Tibial artery (tissue), 4 donors: Measurements from ENCODE around the gene CAPN15.

Experiments used
- DNase-seq, 2 donors: peaks; one replicate each; pipeline ENCODE4 v3.0.0-alpha.2; 2019
- H3K27ac ChIP-seq, 2 donors: fragments of 200-600 bp; sonication (generic) in 1 of 2; 1 replicate in 1 of 2; 2 replicates in 1 of 2; pipeline ENCODE4 v1.5.1; 2018 to 2019; ENCODE audit warnings: mild to moderate bottlenecking in 1 of 2
- H3K27me3 ChIP-seq, 2 donors: fragments of 200-600 bp; sonication (generic) in 1 of 2; one replicate each; pipeline versions ENCODE4 v1.5.1 to v1.6.0; 2016 to 2019
- H3K36me3 ChIP-seq, 3 donors: fragments of 200-600 bp; sonication (generic) in 2 of 3; one replicate each; pipeline ENCODE4 v1.5.1; 2016 to 2019; ENCODE audit warnings: mild to moderate bottlenecking in 2 of 3
- H3K4me1 ChIP-seq, 4 donors: fragments of 200-600 bp; sonication (generic) in 2 of 4; 1 replicate in 3 of 4; 2 replicates in 1 of 4; pipeline ENCODE4 v1.5.1; 2016 to 2019
- H3K4me3 ChIP-seq, 2 donors: fragments of 200-600 bp; sonication (generic) in 1 of 2; 1 replicate in 1 of 2; 2 replicates in 1 of 2; pipeline ENCODE4 v1.5.1; 2018 to 2019; ENCODE audit warnings: mild to moderate bottlenecking in 2 of 2
- H3K9me3 ChIP-seq, 3 donors: fragments of 200-600 bp; sonication (generic) in 1 of 3; one replicate each; pipeline ENCODE4 v1.5.1; 2016 to 2019
- intact Hi-C: fragments of 100-400 bp; cut with DNase I; formaldehyde crosslinking; loops from one replicate; pipeline ENCODE4 v1.15.0; 2023; ENCODE audit warnings: low total_unique reads
- TF ChIP-seq, protein P1 (sequence below), 2 experiments: fragments of 200-600 bp in 1 of 2; fragments of 450-650 bp in 1 of 2; IDR thresholded peaks; one replicate each; pipeline ENCODE4 v1.5.1; 2017 to 2019; ENCODE audit warnings: antibody characterized with exemption in 2 of 2, mild to moderate bottlenecking in 1 of 2, moderate library complexity in 1 of 2

Gene CAPN15

GRCh38 chr16:508884-509736 lies 18.4 kb upstream of the CAPN15 start:
- intact Hi-C loops = no loop called here
- H3K36me3 ChIP-seq = peaks cover 10 to 64% (median 36%) of the 10 kb centered on the region in 3 donors
- TF ChIP-seq, protein P1, sequence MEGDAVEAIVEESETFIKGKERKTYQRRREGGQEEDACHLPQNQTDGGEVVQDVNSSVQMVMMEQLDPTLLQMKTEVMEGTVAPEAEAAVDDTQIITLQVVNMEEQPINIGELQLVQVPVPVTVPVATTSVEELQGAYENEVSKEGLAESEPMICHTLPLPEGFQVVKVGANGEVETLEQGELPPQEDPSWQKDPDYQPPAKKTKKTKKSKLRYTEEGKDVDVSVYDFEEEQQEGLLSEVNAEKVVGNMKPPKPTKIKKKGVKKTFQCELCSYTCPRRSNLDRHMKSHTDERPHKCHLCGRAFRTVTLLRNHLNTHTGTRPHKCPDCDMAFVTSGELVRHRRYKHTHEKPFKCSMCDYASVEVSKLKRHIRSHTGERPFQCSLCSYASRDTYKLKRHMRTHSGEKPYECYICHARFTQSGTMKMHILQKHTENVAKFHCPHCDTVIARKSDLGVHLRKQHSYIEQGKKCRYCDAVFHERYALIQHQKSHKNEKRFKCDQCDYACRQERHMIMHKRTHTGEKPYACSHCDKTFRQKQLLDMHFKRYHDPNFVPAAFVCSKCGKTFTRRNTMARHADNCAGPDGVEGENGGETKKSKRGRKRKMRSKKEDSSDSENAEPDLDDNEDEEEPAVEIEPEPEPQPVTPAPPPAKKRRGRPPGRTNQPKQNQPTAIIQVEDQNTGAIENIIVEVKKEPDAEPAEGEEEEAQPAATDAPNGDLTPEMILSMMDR (IDR thresholded peaks at IDR 0.05) = no peak
- no peaks in the 10 kb centered on the region for H3K27me3 ChIP-seq
- H3K4me1 ChIP-seq = no peaks in the 10 kb centered on the region
- no peak overlapping the region for H3K4me3 ChIP-seq
- no peaks in the 10 kb centered on the region for H3K9me3 ChIP-seq
- H3K27ac ChIP-seq = peak overlapping the region in 1 of 2 donors; percentile 41
- peak in 1 of 2 donors; percentile 89 for DNase-seq

- Histone ChIP-seq H3K36me3 (peaks cover 10 to 70% (median 34%) of the 10 kb centered on the region in 3 donors), H3K4me1 (no peaks in the 10 kb centered on the region), H3K27me3 (no peaks in the 10 kb centered on the region), H3K9me3 (no peaks in the 10 kb centered on the region), H3K27ac (no peak overlapping the region), H3K4me3 (no peak overlapping the region)
- no peak for DNase-seq
- TF ChIP-seq, protein P1 (IDR thresholded peaks at IDR 0.05) = no peak
- intact Hi-C loops = no loop called here
Observed at GRCh38 chr16:510066-510825, 17.3 kb upstream of the CAPN15 start.

- TF ChIP-seq, protein P1 (IDR thresholded peaks at IDR 0.05) = no peak
- DNase-seq = no peak
- Histone ChIP-seq H3K9me3 (no peaks in the 10 kb centered on the region), H3K36me3 (peaks cover 9 to 76% (median 37%) of the 10 kb centered on the region in 3 donors), H3K27ac (no peak overlapping the region), H3K27me3 (no peaks in the 10 kb centered on the region), H3K4me3 (no peak overlapping the region), H3K4me1 (no peaks in the 10 kb centered on the region)
- intact Hi-C loops = no loop called here
Observed at GRCh38 chr16:512802-513201, 14.7 kb upstream of the CAPN15 start.

GRCh38 chr16:513950-514349 lies 13.6 kb upstream of the CAPN15 start:
- intact Hi-C loops = no loop called here
- H3K27me3 ChIP-seq = no peaks in the 10 kb centered on the region
- TF ChIP-seq, protein P1 (IDR thresholded peaks at IDR 0.05) = no peak
- H3K9me3 ChIP-seq = no peaks in the 10 kb centered on the region
- no peak overlapping the region for H3K27ac ChIP-seq
- no peak overlapping the region for H3K4me3 ChIP-seq
- DNase-seq = no peak
- no peaks in the 10 kb centered on the region for H3K4me1 ChIP-seq
- peaks cover 13 to 87% (median 40%) of the 10 kb centered on the region in 3 donors for H3K36me3 ChIP-seq

GRCh38 chr16:515175-515938 lies 12.2 kb upstream of the CAPN15 start:
- no peak for DNase-seq
- Histone ChIP-seq H3K27me3 (no peaks in the 10 kb centered on the region), H3K9me3 (no peaks in the 10 kb centered on the region), H3K4me3 (no peak overlapping the region), H3K27ac (no peak overlapping the region), H3K4me1 (no peaks in the 10 kb centered on the region), H3K36me3 (peaks cover 24 to 90% (median 44%) of the 10 kb centered on the region in 3 donors)
- TF ChIP-seq, protein P1 (IDR thresholded peaks at IDR 0.05) = no peak
- intact Hi-C loops = no loop called here
